ENCODE results near the gene RTN4R. TPM values are rescaled to one million over a fixed set of nuclear protein-coding genes. Genes with fewer than 3 reads are reported as not detected.

The RTN4R gene
- total RNA-seq, 2 experiments from 2014 or later, result 0.36 to 0.50 TPM

DNA sequence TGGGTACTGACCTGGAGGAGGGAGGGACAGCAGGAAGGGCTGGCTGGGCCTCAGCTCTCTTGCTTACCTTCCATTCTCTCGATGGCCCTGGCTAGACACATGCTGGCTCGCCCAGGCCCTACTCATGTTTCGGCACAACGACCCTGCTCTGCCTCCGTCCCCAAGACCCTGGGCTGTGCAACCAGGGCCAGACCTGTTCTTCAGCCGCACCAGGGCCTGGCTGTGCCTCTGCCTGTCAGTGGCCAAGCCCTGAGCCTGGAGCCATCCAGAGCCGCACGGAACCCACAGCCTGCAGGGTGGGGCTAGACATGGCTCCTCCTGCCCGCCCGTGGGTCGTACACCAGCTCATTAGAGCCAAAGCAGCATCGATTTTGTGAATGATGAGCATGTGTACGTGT lies 47.5 kb downstream of the RTN4R start:
- no peaks in the 10 kb centered on the region for H3K27me3 ChIP-seq (ENCODE audit: control insufficient read depth in 1 of 2, insufficient read depth in 2 of 2, low read length in 2 of 2)
- no peak for DNase-seq
- H3K27me3 Mint-ChIP-seq, result no peaks in the 10 kb centered on the region
- H3K36me3 ChIP-seq (ENCODE audit: insufficient read depth, low read length), result no peaks in the 10 kb centered on the region
- peaks cover 0 to 13% of the 10 kb centered on the region in 2 experiments for H3K9me3 ChIP-seq (ENCODE audit: control insufficient read depth in 1 of 2, insufficient read depth in 1 of 2, low read length in 2 of 2)
- no peaks in the 10 kb centered on the region for H3K4me1 ChIP-seq (ENCODE audit: insufficient read depth, low read length)
- no peaks in the 10 kb centered on the region for H3K9me3 Mint-ChIP-seq
- ChIA-PET POLR2A (no interaction called here), CTCF (no interaction called here)
- ATAC-seq (ENCODE audit: poor library complexity), result no peak
- no peak overlapping the region for H3K27ac Mint-ChIP-seq
- TF ChIP-seq CTCF (IDR thresholded peaks at IDR 0.05), result no peak
- no peak overlapping the region for H3K4me3 ChIP-seq (ENCODE audit: low read length)
- H3K36me3 Mint-ChIP-seq (ENCODE audit: low read depth), result no peaks in the 10 kb centered on the region
- no peak overlapping the region for H3K4me3 Mint-ChIP-seq
- H3K27ac ChIP-seq (ENCODE audit: low read depth in 1 of 2, low read length in 2 of 2), result no peak overlapping the region
- H3K4me1 Mint-ChIP-seq (ENCODE audit: low read depth), result no peaks in the 10 kb centered on the region
- intact Hi-C loops (cut with DNase I, micrococcal nuclease), result no loop called here

- no peak overlapping the region for H3K4me3 Mint-ChIP-seq
- H3K4me1 Mint-ChIP-seq (ENCODE audit: low read depth), result no peaks in the 10 kb centered on the region
- H3K4me3 ChIP-seq (ENCODE audit: low read length), result no peak overlapping the region
- no peak overlapping the region for H3K27ac Mint-ChIP-seq
- no peaks in the 10 kb centered on the region for H3K9me3 Mint-ChIP-seq
- no peaks in the 10 kb centered on the region for H3K27me3 ChIP-seq (ENCODE audit: control insufficient read depth in 1 of 2, insufficient read depth in 2 of 2, low read length in 2 of 2)
- no peak for DNase-seq
- POLR2A ChIA-PET, result no interaction called here
- no peak overlapping the region for H3K27ac ChIP-seq (ENCODE audit: low read depth in 1 of 2, low read length in 2 of 2)
- H3K9me3 ChIP-seq (ENCODE audit: control insufficient read depth in 1 of 2, insufficient read depth in 1 of 2, low read length in 2 of 2), result peaks cover 0 to 12% of the 10 kb centered on the region in 2 experiments
- CTCF ChIA-PET, result no interaction called here
- no peak for ATAC-seq (ENCODE audit: poor library complexity)
- no peaks in the 10 kb centered on the region for H3K36me3 ChIP-seq (ENCODE audit: insufficient read depth, low read length)
- no peaks in the 10 kb centered on the region for H3K4me1 ChIP-seq (ENCODE audit: insufficient read depth, low read length)
- no peaks in the 10 kb centered on the region for H3K27me3 Mint-ChIP-seq
- TF ChIP-seq CTCF (IDR thresholded peaks at IDR 0.05), result no peak
- intact Hi-C loops (cut with DNase I, micrococcal nuclease), result loop anchor here in 1 of 2 experiments (5.0 kb wide), 1 partner anchor 38 kb away; no protein-coding TSS in a partner anchor
- no peaks in the 10 kb centered on the region for H3K36me3 Mint-ChIP-seq (ENCODE audit: low read depth)
Measured at GRCh38 chr22:20219667-20220628, 48.2 kb downstream of the RTN4R start.

DNA sequence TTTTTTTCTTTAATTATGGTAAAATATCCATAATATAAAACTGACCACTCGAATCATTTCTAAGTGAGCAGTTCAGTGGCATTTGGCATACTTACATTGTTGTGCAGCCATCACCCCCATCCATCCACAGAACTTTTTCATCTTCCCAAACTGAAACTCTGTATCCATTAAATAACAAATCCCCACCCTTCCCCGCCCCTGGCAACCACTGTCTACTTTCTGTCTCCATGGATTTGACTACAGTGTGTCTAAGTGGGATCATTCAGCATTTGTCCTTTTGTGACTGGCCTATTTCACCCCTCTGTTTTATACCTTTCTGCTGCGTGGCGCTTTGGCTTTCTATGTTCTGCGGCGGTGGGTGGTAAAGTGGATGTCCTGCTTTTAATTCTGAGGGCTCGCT lies 49.1 kb downstream of the RTN4R start:
- H3K4me1 Mint-ChIP-seq (ENCODE audit: low read depth), result no peaks in the 10 kb centered on the region
- no peaks in the 10 kb centered on the region for H3K27me3 Mint-ChIP-seq
- POLR2A ChIA-PET, result no interaction called here
- no peak overlapping the region for H3K27ac ChIP-seq (ENCODE audit: low read depth in 1 of 2, low read length in 2 of 2)
- intact Hi-C loops (cut with DNase I, micrococcal nuclease), result loop anchor here in 1 of 2 experiments (5.0 kb wide), 1 partner anchor 37 kb away; no protein-coding TSS in a partner anchor
- no peak overlapping the region for H3K4me3 Mint-ChIP-seq
- no peaks in the 10 kb centered on the region for H3K36me3 Mint-ChIP-seq (ENCODE audit: low read depth)
- no peak for ATAC-seq (ENCODE audit: poor library complexity)
- peaks cover 0 to 7% of the 10 kb centered on the region in 2 experiments for H3K9me3 ChIP-seq (ENCODE audit: control insufficient read depth in 1 of 2, insufficient read depth in 1 of 2, low read length in 2 of 2)
- no peak overlapping the region for H3K27ac Mint-ChIP-seq
- no peaks in the 10 kb centered on the region for H3K4me1 ChIP-seq (ENCODE audit: insufficient read depth, low read length)
- CTCF ChIA-PET, result no interaction called here
- no peak overlapping the region for H3K4me3 ChIP-seq (ENCODE audit: low read length)
- no peaks in the 10 kb centered on the region for H3K27me3 ChIP-seq (ENCODE audit: control insufficient read depth in 1 of 2, insufficient read depth in 2 of 2, low read length in 2 of 2)
- TF ChIP-seq CTCF (IDR thresholded peaks at IDR 0.05), result no peak
- H3K9me3 Mint-ChIP-seq, result no peaks in the 10 kb centered on the region
- no peaks in the 10 kb centered on the region for H3K36me3 ChIP-seq (ENCODE audit: insufficient read depth, low read length)
- DNase-seq, result no peak
